Measurements from ENCODE around the gene EPHA10.
A peak's percentile ranks its signal among the peaks of the same experiment; 100 is the strongest.

Gene EPHA10

DNA sequence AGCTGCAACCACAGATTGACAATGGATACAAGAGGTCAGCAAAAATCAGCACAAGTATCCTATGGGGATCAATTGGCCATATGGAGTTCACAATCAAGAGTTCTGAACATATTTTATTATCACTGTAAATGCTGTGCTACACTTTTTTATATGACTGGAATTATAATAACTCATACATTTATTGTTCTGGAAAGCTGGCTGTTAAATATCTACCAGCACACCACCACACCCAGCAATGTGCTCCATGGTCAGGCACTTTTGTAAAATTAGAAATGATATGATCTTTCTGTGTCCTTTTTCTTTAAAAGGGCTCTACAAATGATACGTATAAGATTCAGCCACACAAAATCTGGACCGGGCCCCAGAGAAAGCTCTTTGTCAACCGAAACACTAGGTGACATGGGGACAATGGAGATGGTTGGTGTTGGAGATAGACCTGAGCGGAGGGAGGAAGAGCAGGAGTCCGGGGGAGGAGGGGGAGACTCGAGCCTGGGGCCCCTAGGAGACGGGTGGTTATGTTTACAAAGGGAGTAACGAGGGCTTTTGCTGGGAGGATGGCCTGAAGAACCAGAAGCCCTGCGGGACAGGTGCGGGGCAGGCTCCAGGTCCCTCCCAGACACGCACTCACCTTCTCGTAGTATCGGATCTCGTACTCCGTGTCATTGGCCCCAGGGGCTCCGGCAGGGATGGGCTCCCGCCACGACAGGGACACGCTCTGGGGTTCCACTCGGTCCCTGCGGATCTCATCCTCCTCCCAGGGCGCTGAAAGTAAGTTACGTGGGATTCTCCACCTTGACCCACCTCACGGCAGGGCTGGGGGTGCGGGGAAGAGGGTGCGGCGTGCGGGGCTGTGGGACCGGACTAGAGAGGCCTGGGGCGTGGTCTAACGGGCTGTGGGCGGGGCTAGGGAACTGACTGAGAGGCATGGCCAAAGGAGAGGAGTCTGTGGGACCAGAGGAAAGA is 30.0 kb downstream of the EPHA10 start:
- DNase-seq (peak; percentile 34), ATAC-seq (no peak)

DNA sequence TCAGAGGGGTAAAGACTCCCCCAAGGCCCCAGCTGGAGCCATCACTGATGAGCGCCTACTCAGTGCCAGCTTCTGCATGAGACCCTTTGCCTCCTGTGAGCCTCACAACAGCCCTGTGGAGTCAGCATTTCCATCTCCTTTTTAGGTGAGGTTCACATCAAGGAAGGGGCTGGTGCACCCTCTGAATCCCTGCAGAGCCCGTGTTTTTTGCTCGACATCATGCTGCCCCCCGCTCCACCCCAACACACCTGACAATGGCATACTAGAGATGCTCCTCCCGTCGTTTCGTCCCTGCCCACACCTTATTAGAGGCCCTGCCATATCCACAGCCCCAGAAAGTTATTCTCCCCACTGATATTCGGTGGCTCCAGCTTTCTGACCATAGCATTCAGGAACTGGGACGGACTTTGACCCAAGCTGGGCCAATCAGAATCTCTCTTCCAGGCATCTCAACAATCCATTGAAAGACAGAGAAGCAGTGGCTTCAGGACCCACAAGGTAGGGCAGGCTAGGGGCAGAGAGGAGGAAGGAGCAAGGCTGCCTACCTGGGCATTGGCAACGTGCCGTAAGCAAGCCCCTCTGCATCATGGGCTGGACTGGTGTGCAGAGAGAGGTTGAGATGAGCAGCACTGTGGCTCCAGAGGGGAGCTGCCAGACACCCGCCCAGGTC is 32.7 kb downstream of the EPHA10 start:
- no peak for ATAC-seq

DNA sequence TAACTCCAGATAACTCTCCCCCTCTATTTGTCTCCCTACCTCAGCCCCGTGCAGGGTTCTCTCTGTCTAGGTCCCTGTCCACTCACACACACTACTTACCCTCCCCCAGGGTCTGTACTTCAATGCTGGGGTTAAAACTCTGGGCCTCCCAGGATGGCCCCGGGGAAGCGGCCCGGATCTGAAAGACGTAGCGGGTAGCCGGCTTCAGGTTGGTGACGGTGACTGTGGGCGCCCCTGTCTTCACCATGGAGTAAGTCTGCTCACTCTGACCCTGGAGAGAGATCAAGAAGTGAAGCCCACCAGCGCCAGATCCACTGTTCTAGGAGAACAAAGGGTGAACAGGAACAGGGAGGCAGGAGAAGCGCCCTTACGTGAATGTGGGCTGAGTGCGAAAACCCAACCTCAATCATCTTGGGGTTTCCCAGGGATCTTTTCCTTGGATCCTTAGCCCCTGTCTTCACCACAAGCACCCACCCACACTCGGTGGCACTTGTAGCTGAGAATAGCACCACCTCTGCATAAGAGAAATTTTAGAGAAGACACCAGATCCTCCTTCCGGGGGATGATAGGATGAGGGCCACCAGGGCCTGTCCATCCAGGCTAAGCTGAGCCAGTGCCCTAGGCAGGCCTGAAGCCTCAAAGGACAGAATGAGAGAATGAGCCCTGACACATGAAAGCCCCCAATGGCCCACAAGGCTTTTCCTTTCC is 33.5 kb downstream of the EPHA10 start:
- ATAC-seq (no peak), DNase-seq (no peak)

More for the DNA sequence above, 32.7 kb downstream of the EPHA10 start:
- DNase-seq, result no peak

DNA sequence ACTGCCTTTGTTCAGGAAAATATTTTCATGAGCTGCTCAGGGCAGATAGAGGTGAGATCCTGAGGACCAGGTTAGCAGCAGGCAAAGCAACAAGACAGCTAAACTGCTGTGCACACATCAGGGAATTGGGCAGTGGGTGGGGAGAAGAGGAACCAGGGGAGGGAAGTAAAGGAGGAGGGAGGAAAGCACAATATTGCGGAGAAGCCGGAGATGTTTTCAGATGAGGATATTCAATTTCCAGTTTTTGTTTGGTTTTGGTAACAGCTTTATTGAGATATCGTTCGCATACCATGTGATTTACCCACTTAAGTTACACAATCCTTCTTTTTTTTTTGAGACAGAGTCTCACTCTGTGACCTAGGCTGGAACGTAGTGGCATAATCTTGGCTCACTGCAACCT is 34.5 kb downstream of the EPHA10 start:
- DNase-seq, result no peak
- ATAC-seq, result no peak

GRCh38 chr1:37728416-37728815 is 36.5 kb downstream of the EPHA10 start:
- DNase-seq (no peak), ATAC-seq (no peak)

DNA sequence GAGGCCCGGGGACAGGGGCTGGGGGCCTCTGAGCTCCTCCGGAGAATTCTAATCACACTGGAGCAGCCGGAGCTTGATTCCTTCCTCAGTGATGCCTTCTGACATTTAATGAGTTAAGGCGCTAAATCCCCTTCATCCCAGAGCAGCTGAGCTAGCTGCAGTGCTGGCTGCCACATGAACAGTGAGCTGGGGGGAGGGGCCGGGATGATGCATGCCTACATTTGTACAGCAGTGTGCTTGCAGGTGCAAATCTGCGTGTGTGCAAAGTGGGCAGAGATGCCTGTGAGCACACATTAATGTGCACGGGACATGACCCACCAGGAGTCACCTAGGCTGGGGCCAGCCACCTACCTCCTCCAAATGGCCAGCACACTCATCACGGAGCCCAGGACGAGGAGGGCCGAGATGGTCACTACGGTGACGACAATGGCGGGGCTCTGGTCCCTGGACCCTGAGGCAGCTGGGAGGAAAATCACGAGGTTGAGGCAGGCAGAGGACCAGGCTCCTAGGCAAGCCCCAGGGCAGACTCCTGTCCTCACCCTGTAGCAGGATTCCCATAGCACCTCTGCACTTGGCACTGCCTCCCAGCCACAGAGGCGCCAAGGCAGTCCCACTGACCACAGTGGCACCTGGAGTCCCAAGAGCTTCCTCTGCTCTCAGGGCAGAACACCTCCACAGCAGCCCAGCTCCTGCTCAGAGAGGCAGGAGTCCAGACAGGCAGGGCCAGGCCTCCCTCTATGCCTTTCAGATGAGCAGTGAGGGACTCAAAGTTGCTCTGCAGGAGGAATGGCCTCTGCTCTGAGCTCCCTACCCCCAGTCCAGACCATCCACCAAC is 38.0 kb downstream of the EPHA10 start:
- ATAC-seq, result no peak
- no peak for DNase-seq

DNA sequence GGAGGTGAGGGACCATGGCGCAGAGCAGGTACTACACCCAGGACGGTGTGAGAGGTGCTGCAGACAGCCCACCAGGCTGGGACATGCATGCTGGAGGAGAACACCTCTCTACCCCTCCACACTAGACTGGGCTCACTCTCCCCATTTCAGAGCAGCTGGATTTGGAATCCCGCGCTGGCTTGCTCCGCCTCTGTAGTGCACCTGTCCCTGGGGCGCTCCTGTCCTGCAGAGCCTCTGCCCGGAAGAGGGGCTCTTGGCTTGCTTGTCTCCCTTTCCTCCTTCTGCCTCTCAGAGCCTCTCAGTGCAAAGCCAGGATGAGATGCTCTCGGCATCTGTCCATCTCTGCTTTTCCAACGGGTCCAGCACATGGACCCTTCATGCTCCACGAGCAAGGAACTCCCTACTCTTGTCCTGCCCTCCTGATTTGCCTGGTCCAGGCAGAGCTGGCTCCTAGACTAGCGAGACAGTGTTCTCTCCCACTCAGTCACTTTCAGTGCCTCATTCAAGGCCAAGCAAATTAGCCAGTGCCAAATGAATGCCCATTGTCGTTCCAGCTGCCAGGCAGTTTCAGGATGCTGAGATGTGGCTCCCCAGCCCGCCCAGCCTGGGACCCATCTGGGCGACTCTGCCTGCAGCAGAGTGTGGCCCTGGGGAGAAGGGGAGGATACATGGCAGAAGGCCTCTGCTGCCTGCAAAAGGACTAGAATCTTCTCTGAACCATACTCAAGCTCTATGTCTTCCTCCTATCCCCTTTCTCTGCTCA is 38.9 kb downstream of the EPHA10 start:
- ATAC-seq (no peak), DNase-seq (no peak)

DNA sequence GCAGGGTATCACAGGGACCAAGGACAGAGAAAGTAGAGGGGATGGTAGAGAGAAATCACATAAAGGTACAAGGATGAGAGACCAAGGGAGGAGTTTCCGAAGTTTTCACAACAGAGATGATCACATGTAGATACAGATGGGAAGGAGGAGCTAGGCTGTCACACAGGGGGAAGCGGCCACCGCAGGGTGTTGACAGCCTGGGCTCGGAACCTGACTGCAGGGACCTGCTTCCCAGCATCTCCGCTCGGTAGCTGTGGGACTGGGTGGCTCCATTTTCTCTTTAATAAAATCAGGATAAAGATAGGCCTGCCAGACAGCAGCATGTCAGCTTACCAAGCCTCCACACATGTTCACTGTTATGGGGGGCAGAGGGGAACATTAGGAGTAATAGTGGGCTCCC is 40.3 kb downstream of the EPHA10 start:
- DNase-seq (no peak), ATAC-seq (no peak)

DNA sequence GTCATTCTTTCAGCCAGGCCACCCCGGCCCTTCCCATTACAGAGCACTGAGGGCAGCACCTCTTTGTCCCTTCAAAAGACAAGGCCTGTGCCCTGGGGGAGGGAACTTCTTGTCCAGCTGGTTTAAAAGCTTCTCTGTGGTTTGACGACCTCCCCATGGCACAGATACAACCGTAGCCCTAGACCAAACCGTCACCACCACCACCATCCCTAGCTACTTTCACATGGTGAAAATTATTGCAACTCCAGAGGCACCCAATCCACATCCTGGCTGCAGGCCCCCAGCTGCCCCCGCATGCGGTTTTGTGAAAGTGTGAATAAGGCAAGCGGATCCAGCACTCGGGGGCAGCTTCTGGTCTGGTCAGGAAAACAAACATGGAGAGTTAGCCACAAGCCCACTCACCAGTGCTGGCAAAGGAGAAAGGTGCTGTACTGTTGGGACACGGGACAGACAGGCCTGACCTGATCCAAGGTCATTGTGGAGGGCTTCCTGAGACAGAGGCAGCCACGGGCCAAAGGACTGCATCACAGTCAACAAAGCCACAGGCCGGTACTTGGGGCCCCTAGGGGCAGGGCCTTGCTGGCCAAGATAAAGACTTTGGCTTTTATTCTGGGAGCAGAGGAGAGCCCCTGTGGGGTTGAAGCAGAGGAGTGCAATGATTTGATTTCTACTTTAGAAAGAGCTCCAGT is 41.4 kb downstream of the EPHA10 start:
- ATAC-seq (no peak), DNase-seq (no peak)

GRCh38 chr1:37723072-37723389 is 41.9 kb downstream of the EPHA10 start:
- DNase-seq, result no peak
- no peak for ATAC-seq

DNA sequence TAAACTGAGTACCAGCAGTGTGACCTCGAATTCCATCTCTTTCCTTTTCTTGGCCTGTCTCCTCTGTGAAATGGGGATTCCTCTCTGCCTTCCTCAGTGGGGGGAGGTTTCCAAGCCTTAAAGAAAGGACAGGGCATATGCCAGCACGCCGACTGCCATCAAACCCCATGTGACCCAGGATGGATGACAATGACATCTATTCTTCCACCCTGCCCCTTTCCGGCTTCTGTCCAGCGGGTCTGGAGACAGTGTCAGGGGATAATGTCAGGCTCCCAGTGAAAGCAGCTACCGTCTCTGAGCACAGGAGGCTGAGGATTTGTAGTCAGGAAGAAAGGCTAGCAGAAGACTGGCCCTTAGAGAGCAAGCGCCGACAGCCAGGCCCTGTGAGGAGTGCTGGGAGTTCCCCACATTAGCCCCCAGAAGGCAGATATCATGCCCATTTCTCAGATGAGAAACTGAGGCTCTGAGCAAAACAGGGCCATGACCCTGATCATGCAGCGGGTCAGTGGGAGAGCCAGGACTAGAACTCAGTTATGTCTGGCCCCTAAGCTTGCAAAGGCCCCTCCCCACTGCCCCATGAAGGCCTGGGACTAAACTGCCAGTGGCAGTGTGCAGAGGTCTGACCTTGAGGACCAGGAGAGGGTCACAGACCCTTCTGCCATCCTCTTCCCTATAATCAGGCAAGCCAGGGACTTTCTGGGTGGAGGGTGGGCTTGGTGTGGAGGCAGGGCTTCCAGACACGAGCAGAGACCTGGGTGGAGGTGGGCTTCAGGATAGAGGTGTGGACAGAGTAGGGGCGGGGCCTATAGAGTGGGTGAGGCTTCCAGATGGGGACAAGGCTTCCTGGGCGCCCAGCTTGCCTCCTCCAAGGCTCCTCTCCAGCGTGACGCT is 42.5 kb downstream of the EPHA10 start:
- ATAC-seq (no peak), DNase-seq (no peak)

DNA sequence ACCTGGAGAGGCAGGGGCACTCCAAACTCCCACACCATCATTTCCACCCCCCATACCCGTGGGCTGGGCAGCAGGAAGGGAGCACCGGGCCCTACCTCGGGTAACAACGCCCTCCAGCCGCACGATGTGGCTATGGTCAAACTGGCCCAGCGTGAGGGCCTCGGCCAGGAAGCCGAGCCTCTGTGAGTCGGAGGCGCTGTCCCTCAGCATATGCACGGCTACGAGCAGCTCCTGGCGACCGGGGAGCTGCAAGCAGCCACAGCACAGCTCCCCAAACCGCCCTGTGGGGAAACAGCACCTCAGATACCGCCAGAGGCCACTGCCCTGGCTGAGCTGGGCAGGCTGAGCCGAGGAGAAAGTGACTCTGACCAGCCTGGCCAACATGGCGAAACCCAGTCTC is 43.4 kb downstream of the EPHA10 start:
- no peak for DNase-seq
- no peak for ATAC-seq

GRCh38 chr1:37720231-37721130 is 44.4 kb downstream of the EPHA10 start:
- ATAC-seq (no peak), DNase-seq (no peak)

DNA sequence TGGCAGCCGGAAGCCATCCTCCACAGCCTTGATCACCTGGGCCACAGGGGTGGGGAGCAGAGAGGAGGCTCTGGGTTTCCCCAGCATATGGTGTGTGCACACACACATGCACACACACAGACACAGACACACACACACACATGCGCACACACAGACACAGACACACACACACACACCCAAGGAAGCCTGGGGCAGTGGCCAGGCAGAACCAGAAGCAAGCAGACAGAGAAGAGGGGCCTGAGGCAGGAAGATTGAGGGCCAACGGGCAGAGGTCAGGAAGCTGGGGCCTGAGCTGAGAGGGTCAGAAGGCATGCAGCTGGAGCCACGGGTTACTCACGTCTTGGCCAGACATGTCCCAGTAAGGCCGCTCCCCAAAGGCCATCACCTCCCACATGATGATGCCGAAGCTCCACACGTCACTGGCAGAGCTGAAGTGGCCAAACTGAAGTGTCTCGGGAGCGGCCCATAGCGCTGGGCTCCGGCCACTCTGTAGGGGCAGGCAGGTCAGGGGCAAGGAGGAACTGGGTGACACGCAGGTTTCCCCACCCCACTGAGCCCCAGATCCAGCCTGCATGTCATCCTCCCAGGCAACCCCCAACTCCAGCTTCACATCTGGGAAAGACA is 45.2 kb downstream of the EPHA10 start:
- no peak for DNase-seq
- no peak for ATAC-seq

DNA sequence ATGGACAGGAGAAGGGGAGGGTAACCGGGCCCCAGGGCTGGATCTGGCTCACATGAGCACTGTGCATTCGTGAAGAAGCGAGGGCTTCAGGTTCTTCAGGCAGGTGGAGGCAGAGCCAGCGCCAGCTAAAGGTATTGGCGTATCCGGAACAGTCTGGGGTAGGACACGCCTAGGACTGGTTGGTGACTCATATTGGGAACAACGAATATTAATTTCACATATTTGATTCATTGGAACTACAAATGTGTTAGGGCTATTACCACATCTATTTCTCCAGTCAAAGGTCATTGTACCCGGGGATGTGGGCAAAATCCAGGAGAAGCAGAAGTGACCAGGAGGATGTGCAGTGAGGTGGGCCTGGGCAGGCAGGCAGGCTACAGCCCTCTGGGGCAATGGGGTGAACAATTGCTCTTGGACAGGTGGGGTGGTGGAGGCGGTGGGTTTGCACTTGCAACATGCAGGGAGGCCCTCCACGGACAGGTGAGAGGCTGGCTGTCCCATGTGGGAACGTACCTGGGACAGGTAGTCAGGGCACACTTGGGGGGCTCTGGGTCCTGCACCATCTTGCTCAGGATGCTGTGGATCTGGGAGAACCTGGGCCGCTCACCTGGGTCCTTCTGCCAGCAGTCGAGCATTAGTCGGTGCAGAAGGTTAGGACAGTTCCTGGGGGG is 45.9 kb downstream of the EPHA10 start:
- no peak for ATAC-seq

DNA sequence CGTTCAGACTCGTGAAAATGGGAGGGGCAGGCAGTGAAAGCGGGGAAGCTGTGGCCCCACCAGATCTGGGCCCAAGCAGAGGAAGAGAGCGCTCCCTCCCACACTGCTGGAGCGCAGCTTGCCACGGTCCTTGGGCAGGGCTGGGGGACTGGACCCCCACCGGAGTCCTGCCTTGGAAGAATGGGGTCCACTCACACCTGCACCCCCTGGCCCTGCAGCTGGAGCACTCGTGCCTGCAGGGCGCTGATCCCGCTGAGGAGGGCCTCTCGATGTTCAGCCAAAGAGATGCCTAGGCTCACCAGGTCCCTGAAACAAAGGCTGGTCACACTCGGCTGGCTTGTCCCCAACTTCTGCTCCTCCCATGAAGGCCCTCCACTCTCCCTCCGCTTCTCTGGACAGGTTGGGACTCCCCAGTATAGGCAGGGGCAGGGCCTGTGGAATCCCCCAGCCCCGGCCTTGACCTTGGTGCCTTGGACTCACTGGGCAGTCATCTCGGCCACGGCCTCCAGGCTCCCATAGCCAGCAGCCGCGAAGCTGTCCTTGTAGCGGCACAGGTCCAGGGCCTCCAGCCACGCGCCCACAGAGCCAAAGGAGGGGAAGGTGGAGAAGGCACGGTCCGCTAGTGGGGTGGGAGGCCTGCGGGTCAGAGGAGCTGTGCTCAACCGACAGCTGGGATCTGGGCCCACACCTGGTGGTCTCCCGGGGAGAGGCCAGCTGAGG is 46.6 kb downstream of the EPHA10 start:
- ATAC-seq (no peak), DNase-seq (no peak)

More for the DNA sequence above, 45.9 kb downstream of the EPHA10 start:
- DNase-seq, result no peak

DNA sequence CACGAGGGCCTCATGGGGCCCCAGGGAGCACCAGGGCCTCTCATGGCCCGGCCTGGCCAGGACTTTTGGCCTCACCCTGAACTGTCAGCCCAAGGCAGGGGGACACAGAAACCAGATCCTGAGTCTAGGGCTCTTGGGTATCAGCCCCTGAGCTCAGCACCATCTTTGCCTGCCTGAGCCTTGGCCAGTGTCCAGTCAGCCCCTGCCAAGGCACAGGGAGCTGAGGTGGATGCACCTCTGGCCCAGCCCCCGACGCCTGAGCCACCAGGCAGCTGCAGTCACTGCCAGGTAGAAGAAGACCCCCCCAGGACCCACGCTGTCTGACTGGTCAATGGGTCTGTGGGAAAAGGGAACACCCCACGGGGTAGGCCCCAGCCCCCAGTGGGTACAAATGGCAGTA is 47.3 kb downstream of the EPHA10 start:
- no peak for DNase-seq
- ATAC-seq, result no peak

Measured in stimulated activated naive CD8-positive, alpha-beta T cell treated with anti-CD3 and anti-CD28 coated beads, Interleukin-15, Interleukin-2, amounts not matched to agents 100 U/mL and 50 U/mL, for 24 hours (primary cell).